Caco-2 (cell line): ENCODE measurements around the gene GSE1. TPM values are rescaled to one million over a fixed set of nuclear protein-coding genes. Genes with fewer than 3 reads are reported as not detected.

Experiments
- BruUV-seq: library from RNA; stranded (reverse); fragments of 400-500 nt; replicated peaks from 2 replicates; lab custom pipeline; 2021; lab: Mats Ljungman, UMichigan
- CTCF ChIA-PET: fragments of 300-600 bp; sonication (Branson Sonifier 250); formaldehyde crosslinking; loops from one replicate; lab custom pipeline; 2022; ENCODE audit warnings: antibody characterized with exemption; lab: Charles Lee
- POLR2A ChIA-PET: fragments of 300-600 bp; sonication (Branson Sonifier 250); formaldehyde crosslinking; loops from one replicate; lab custom pipeline; 2022; ENCODE audit warnings: antibody characterized with exemption; lab: Charles Lee
- DNase-seq, 2 experiments: peaks; one replicate each; pipeline versions ENCODE4 v3.0.0 to v3.0.0-alpha.2; 2020 to 2022
- H3K27me3 ChIP-seq: replicated peaks from 2 replicates; pipeline ENCODE4 v1.6.0; 2011; ENCODE audit warnings: low read length; ENCODE audit not compliant: control insufficient read depth, insufficient read depth
- H3K36me3 ChIP-seq: 2 replicates; pipeline ENCODE4 v1.5.1; 2011; ENCODE audit warnings: low read length; ENCODE audit not compliant: control insufficient read depth, insufficient read depth
- H3K4me1 ChIP-seq: fragments of 250-450 bp; sonication (Bioruptor Pico); 2 replicates; pipeline ENCODE4 v1.5.1; 2020; ENCODE audit warnings: mild to moderate bottlenecking
- H3K4me3 ChIP-seq: 2 replicates; pipeline ENCODE4 v1.5.1; 2011; ENCODE audit warnings: low read depth, mild to moderate bottlenecking, control low read depth, low read length
- H3K9me3 ChIP-seq: fragments of 250-450 bp; sonication (Bioruptor Pico); 2 replicates; pipeline ENCODE4 v1.5.1; 2020; ENCODE audit warnings: mild to moderate bottlenecking, moderate library complexity
- H3K27ac Mint-ChIP-seq: one replicate; pipeline ENCODE4 v1.8.0; 2022; ENCODE audit warnings: mixed read lengths; ENCODE audit not compliant: unreplicated experiment
- H3K27me3 Mint-ChIP-seq: one replicate; pipeline ENCODE4 v1.8.0; 2022; ENCODE audit warnings: mixed read lengths; ENCODE audit not compliant: insufficient read depth, unreplicated experiment
- H3K36me3 Mint-ChIP-seq: one replicate; pipeline ENCODE4 v1.8.0; 2022; ENCODE audit warnings: mild to moderate bottlenecking, mixed read lengths; ENCODE audit not compliant: insufficient read depth, unreplicated experiment
- H3K4me1 Mint-ChIP-seq: one replicate; pipeline ENCODE4 v1.8.0; 2022; ENCODE audit warnings: low read depth, mixed read lengths; ENCODE audit not compliant: unreplicated experiment
- H3K4me3 Mint-ChIP-seq: one replicate; pipeline ENCODE4 v1.8.0; 2022; ENCODE audit warnings: mild to moderate bottlenecking, moderate library complexity, mixed read lengths; ENCODE audit not compliant: unreplicated experiment
- H3K9me3 Mint-ChIP-seq: one replicate; pipeline ENCODE4 v1.8.0; 2022; ENCODE audit warnings: mixed read lengths; ENCODE audit not compliant: unreplicated experiment
- CTCF ChIP-seq, 2 experiments: fragments of 200-600 bp in 1 of 2; IDR thresholded peaks; 1 replicate in 1 of 2; 2 replicates in 1 of 2; pipeline versions ENCODE4 v1.5.1 to v1.8.0; 2011 to 2022; ENCODE audit warnings: antibody characterized with exemption in 1 of 2, control low read depth in 1 of 2, inconsistent platforms in 1 of 2, low read depth in 1 of 2, low read length in 1 of 2, mild to moderate bottlenecking in 1 of 2, moderate library complexity in 1 of 2; ENCODE audit not compliant: insufficient read depth in 1 of 2, severe bottlenecking in 1 of 2, unreplicated experiment in 1 of 2
- intact Hi-C: fragments of 100-400 bp; cut with micrococcal nuclease; formaldehyde crosslinking; loops from one replicate; pipeline ENCODE4 v1.10.0; 2022; ENCODE audit not compliant: unreplicated experiment
- total RNA-seq: library from RNA; stranded (reverse); gene quantifications from 2 replicates; pipeline ENCODE4 v1.2.3, GENCODE V29; 2022

Gene GSE1
- total RNA-seq, 1 experiment from 2014 or later: 142 TPM

GRCh38 chr16:85657996-85658395, 44.9 kb downstream of the GSE1 start:
- CTCF ChIA-PET: interaction anchor here (0.8 kb wide), 2 partner anchors 13 to 29 kb away, joined by 3 read pairs; no protein-coding TSS in a partner anchor
- Histone ChIP-seq H3K4me1 (no peaks in the 10 kb centered on the region), H3K36me3 (peaks cover 22% of the 10 kb centered on the region), H3K27me3 (no peaks in the 10 kb centered on the region), H3K9me3 (no peaks in the 10 kb centered on the region), H3K4me3 (no peak overlapping the region)
- Mint-ChIP-seq H3K9me3 (no peaks in the 10 kb centered on the region), H3K27me3 (no peaks in the 10 kb centered on the region), H3K27ac (no peak overlapping the region), H3K36me3 (peaks cover 84% of the 10 kb centered on the region), H3K4me3 (no peak overlapping the region), H3K4me1 (no peaks in the 10 kb centered on the region)
- DNase-seq: no peak
- BruUV-seq: no TSS peak
- POLR2A ChIA-PET: interaction anchor here (0.6 kb wide), 1 partner anchor 196 kb away, joined by 10 read pairs; no protein-coding TSS in a partner anchor
- intact Hi-C loops: no loop called here
- TF ChIP-seq CTCF (IDR thresholded peaks at IDR 0.05; ENCODE audit: insufficient read depth in 1 of 2, low read depth in 1 of 2, low read length in 1 of 2, severe bottlenecking in 1 of 2, unreplicated experiment in 1 of 2): no peak

- H3K9me3 Mint-ChIP-seq: no peaks in the 10 kb centered on the region
- no peaks in the 10 kb centered on the region for H3K4me1 Mint-ChIP-seq
- Histone ChIP-seq H3K4me1 (no peaks in the 10 kb centered on the region), H3K9me3 (no peaks in the 10 kb centered on the region), H3K36me3 (peaks cover 26% of the 10 kb centered on the region), H3K27me3 (no peaks in the 10 kb centered on the region), H3K4me3 (no peak overlapping the region)
- no peak overlapping the region for H3K27ac Mint-ChIP-seq
- no TSS peak for BruUV-seq
- intact Hi-C loops: loop anchor here (1.0 kb wide), 1 partner anchor 60 kb away; no protein-coding TSS in a partner anchor
- no peak for DNase-seq
- peaks cover 90% of the 10 kb centered on the region for H3K36me3 Mint-ChIP-seq
- H3K27me3 Mint-ChIP-seq: no peaks in the 10 kb centered on the region
- no peak overlapping the region for H3K4me3 Mint-ChIP-seq
- POLR2A ChIA-PET: no interaction called here
- CTCF ChIA-PET: interaction anchor here (0.8 to 1.4 kb wide), 5 partner anchors 8 to 32 kb away, joined by 3 to 5 read pairs (median 4); partner anchors contain the start of gene GINS2
- TF ChIP-seq CTCF (IDR thresholded peaks at IDR 0.05; ENCODE audit: insufficient read depth in 1 of 2, low read depth in 1 of 2, low read length in 1 of 2, severe bottlenecking in 1 of 2, unreplicated experiment in 1 of 2): no peak
Measured at GRCh38 chr16:85658504-85659326, 45.6 kb downstream of the GSE1 start.

- intact Hi-C loops: loop anchor here (1.0 kb wide), 1 partner anchor 59 kb away; no protein-coding TSS in a partner anchor
Measured at GRCh38 chr16:85659336-85659735, 46.2 kb downstream of the GSE1 start.

More at GRCh38 chr16:85659336-85659735, 46.2 kb downstream of the GSE1 start:
- CTCF ChIA-PET: interaction anchor here (0.9 to 1.4 kb wide), 3 partner anchors 9 to 31 kb away, joined by 4 to 5 read pairs (median 4); partner anchors contain the start of gene GINS2
- Mint-ChIP-seq H3K27me3 (no peaks in the 10 kb centered on the region), H3K4me1 (no peaks in the 10 kb centered on the region), H3K4me3 (no peak overlapping the region), H3K9me3 (no peaks in the 10 kb centered on the region), H3K36me3 (peaks cover 90% of the 10 kb centered on the region), H3K27ac (no peak overlapping the region)
- Histone ChIP-seq H3K27me3 (no peaks in the 10 kb centered on the region), H3K4me1 (no peaks in the 10 kb centered on the region), H3K4me3 (no peak overlapping the region), H3K36me3 (peaks cover 25% of the 10 kb centered on the region), H3K9me3 (no peaks in the 10 kb centered on the region)
- TF ChIP-seq CTCF (IDR thresholded peaks at IDR 0.05; ENCODE audit: insufficient read depth in 1 of 2, low read depth in 1 of 2, low read length in 1 of 2, severe bottlenecking in 1 of 2, unreplicated experiment in 1 of 2): no peak
- POLR2A ChIA-PET: no interaction called here
- BruUV-seq: no TSS peak
- no peak for DNase-seq
